Adrenal gland (tissue), 12 donors: ENCODE measurements around the gene LMF1. TPM values are rescaled to one million over a fixed set of nuclear protein-coding genes. Genes with fewer than 3 reads are reported as not detected.

ENCODE experiments used
- DNase-seq, 7 donors: peaks; one replicate each; pipeline ENCODE4 v3.0.0-alpha.2; 2019 to 2020
- H3K27ac ChIP-seq, 5 donors: fragments of 200-600 bp; sonication (generic) in 4 of 5; 1 replicate in 3 of 5; 2 replicates in 2 of 5; pipeline versions ENCODE4 v1.5.1 to v1.8.0; 2016 to 2020; ENCODE audit warnings: mild to moderate bottlenecking in 1 of 5
- H3K27me3 ChIP-seq: fragments of 200-600 bp; 2 replicates; pipeline ENCODE4 v1.8.0; 2021
- H3K36me3 ChIP-seq, 2 donors: fragments of 200-600 bp; replicated peaks in 1 of 2; 1 replicate in 1 of 2; 2 replicates in 1 of 2; pipeline versions ENCODE4 v1.5.1 to v1.8.0; 2018 to 2022
- H3K4me1 ChIP-seq, 2 donors: fragments of 200-600 bp; replicated peaks in 1 of 2; 1 replicate in 1 of 2; 2 replicates in 1 of 2; pipeline versions ENCODE4 v1.5.1 to v1.8.0; 2018 to 2021
- H3K4me3 ChIP-seq, 4 donors: fragments of 200-600 bp; sonication (generic) in 3 of 4; one replicate each; pipeline ENCODE4 v1.5.1; 2016 to 2018
- H3K9me3 ChIP-seq, 3 donors: fragments of 200-600 bp; sonication (generic) in 1 of 3; replicated peaks in 1 of 3; 1 replicate in 2 of 3; 2 replicates in 1 of 3; pipeline versions ENCODE4 v1.5.1 to v1.8.0; 2016 to 2021
- CTCF ChIP-seq, 6 experiments: fragments of 450-650 bp in 4 of 6; fragments of 200-600 bp in 2 of 6; sonication (generic) in 1 of 6; IDR thresholded peaks; 1 replicate in 5 of 6; 2 replicates in 1 of 6; pipeline versions ENCODE4 v1.5.1 to v1.8.0; 2016 to 2021; ENCODE audit warnings: antibody characterized with exemption in 6 of 6, mild to moderate bottlenecking in 2 of 6, moderate library complexity in 1 of 6
- POLR2A ChIP-seq, 2 donors: fragments of 450-650 bp; IDR thresholded peaks; one replicate each; pipeline ENCODE4 v1.6.1; 2017; ENCODE audit warnings: antibody characterized with exemption in 2 of 2, mild to moderate bottlenecking in 2 of 2, moderate library complexity in 1 of 2
- WGBS, 4 donors: extraction: QIAGEN DNeasy Blood & Tissue Kit in 2 of 4; methylation state at CpG; one replicate each; pipeline versions ENCODE4 v1.1.5 to v1.1.7; 2013 to 2017; 5-methylcytosine and 5-hydroxymethylcytosine counted together
- intact Hi-C, 2 donors: fragments of 100-400 bp; cut with DNase I; formaldehyde crosslinking; loops; one replicate each; pipeline versions ENCODE4 v1.14.1 to v1.15.0; 2022 to 2023
- polyA plus RNA-seq, 3 donors: library from polyadenylated mRNA; stranded (reverse); fragments of 200-250 nt in 2 of 3; fragments of 350-450 nt in 1 of 3; fragmentation: Illumina TruSeq in 1 of 3; extraction: RNeasy Lipid Tissue Mini Kit (QIAGEN cat#74804) in 1 of 3; gene quantifications; one replicate each; pipeline ENCODE4 v1.2.3, GENCODE V29; 2013 to 2014
- total RNA-seq, 9 donors: library from RNA; depleted of rRNA in 4 of 9; stranded (reverse); fragments of >200 nt in 4 of 9; fragments of 120-200 nt in 1 of 9; fragmentation: NEBNext Ultra II Directional in 1 of 9; extraction: Animal tissue kit (Norgen Biotek cat#: 25700) in 1 of 9; gene quantifications; one replicate each; pipeline versions ENCODE4 v1.1.0 to v1.2.4, GENCODE V29; 2013 to 2023
- donor health status: healthy with polysubstance abuse.
- donor health status: Bipolar disorder and iron deficiency.
- donor health status: DM: yes; HTN: yes; CAD: no.
- donor health status: DM: no; HTN: no; CAD: no.
- donor health status: DM: no; HTN: no; CAD: no.
- donor health status: DM: yes; HTN: yes; CAD: no.

LMF1 gene
- total and polyA plus RNA-seq, 12 donors = 10.5 to 101 (median 36.3) TPM

- Histone ChIP-seq H3K4me1 (no peaks in the 10 kb centered on the region), H3K27me3 (no peaks in the 10 kb centered on the region), H3K9me3 (no peaks in the 10 kb centered on the region), H3K36me3 (no peaks in the 10 kb centered on the region), H3K27ac (no peak overlapping the region), H3K4me3 (no peak overlapping the region)
- WGBS, 4 donors = 89 to 94% (median 92%) methylated on average over 14 to 34 of the region's 34 CpGs
- DNase-seq = no peak
- TF ChIP-seq POLR2A (IDR thresholded peaks at IDR 0.05) = no peak
- no peak for TF ChIP-seq CTCF (IDR thresholded peaks at IDR 0.05)
- intact Hi-C loops = no loop called here
Observed at GRCh38 chr16:867421-868385, 103.1 kb downstream of the LMF1 start.

- DNase-seq = no peak
- no peaks in the 10 kb centered on the region for H3K9me3 ChIP-seq
- no peak overlapping the region for H3K4me3 ChIP-seq
- no peaks in the 10 kb centered on the region for H3K36me3 ChIP-seq
- no peak overlapping the region for H3K27ac ChIP-seq
- whole genome bisulfite sequencing, 4 donors = 89 to 93% (median 91%) methylated on average over 5 to 9 of the region's 9 CpGs
- H3K27me3 ChIP-seq = no peaks in the 10 kb centered on the region
- TF ChIP-seq CTCF (IDR thresholded peaks at IDR 0.05) = no peak
- no peak for TF ChIP-seq POLR2A (IDR thresholded peaks at IDR 0.05)
- intact Hi-C loops = no loop called here
- H3K4me1 ChIP-seq = no peaks in the 10 kb centered on the region
Observed at GRCh38 chr16:866252-866896, 104.4 kb downstream of the LMF1 start.

GRCh38 chr16:865026-865425, 105.8 kb downstream of the LMF1 start:
- TF ChIP-seq POLR2A (IDR thresholded peaks at IDR 0.05) (no peak), CTCF (IDR thresholded peaks at IDR 0.05) (no peak)
- Histone ChIP-seq H3K4me1 (no peaks in the 10 kb centered on the region), H3K9me3 (no peaks in the 10 kb centered on the region), H3K4me3 (no peak overlapping the region), H3K27ac (no peak overlapping the region), H3K36me3 (no peaks in the 10 kb centered on the region), H3K27me3 (no peaks in the 10 kb centered on the region)
- 91 to 96% (median 92%) methylated on average over 5 of the region's 5 CpGs for WGBS, 4 donors
- intact Hi-C loops = no loop called here
- DNase-seq = no peak

GRCh38 chr16:861446-861845, 109.3 kb downstream of the LMF1 start:
- H3K36me3 ChIP-seq = no peaks in the 10 kb centered on the region
- H3K27me3 ChIP-seq = no peaks in the 10 kb centered on the region
- H3K9me3 ChIP-seq = no peaks in the 10 kb centered on the region
- no peaks in the 10 kb centered on the region for H3K4me1 ChIP-seq
- no peak overlapping the region for H3K27ac ChIP-seq
- intact Hi-C loops = no loop called here
- DNase-seq = no peak
- TF ChIP-seq CTCF (IDR thresholded peaks at IDR 0.05) (no peak), POLR2A (IDR thresholded peaks at IDR 0.05) (no peak)
- H3K4me3 ChIP-seq = no peak overlapping the region
- 93 to 97% (median 95%) methylated on average over 17 of the region's 17 CpGs for WGBS, 4 donors
